Endothelial cell of umbilical vein (primary cell): ENCODE measurements around the gene SFSWAP. TPM values are rescaled to one million over a fixed set of nuclear protein-coding genes. Genes with fewer than 3 reads are reported as not detected.

ENCODE experiments used
- BruUV-seq: library from RNA; stranded (reverse); fragments of 400-500 nt; replicated peaks from 2 replicates; lab custom pipeline; 2021; lab: Mats Ljungman, UMichigan
- CTCF ChIA-PET: fragments of 300-600, 350-600 bp; sonication (Branson Sonifier 250); formaldehyde crosslinking; loops from one replicate; lab custom pipeline; 2021; ENCODE audit warnings: antibody characterized with exemption, inconsistent platforms; lab: Charles Lee
- POLR2A ChIA-PET: fragments of 300-600, 350-600 bp; sonication (Branson Sonifier 250); formaldehyde crosslinking; loops from one replicate; lab custom pipeline; 2021; ENCODE audit warnings: antibody characterized with exemption, inconsistent platforms; lab: Charles Lee
- DNase-seq: peaks from one replicate; pipeline ENCODE4 v3.0.0-alpha.2; 2011; ENCODE audit warnings: low read depth, low spot score
- FAIRE-seq: peaks from 2 replicates; lab custom pipeline; 2011; peaks lifted over from hg19 to GRCh38; lab: Jason Lieb, UNC
- H2AFZ ChIP-seq: 2 replicates; pipeline ENCODE4 v1.6.0; 2012; ENCODE audit warnings: low read depth, low read length, control low read depth, inconsistent platforms
- H3K27ac ChIP-seq: 2 replicates; pipeline ENCODE4 v1.5.1; 2011; ENCODE audit warnings: low read depth, mild to moderate bottlenecking, control low read depth, low read length, moderate library complexity; ENCODE audit not compliant: insufficient read depth
- H3K27me3 ChIP-seq, 2 experiments: 2 replicates each; pipeline versions ENCODE4 v1.6.0 to v1.6.1; 2011; ENCODE audit warnings: low read length in 2 of 2, mixed read lengths in 1 of 2; ENCODE audit not compliant: control insufficient read depth in 2 of 2, insufficient read depth in 2 of 2
- H3K36me3 ChIP-seq, 2 experiments: 2 replicates in 1 of 2; 3 replicates in 1 of 2; pipeline ENCODE4 v1.5.1; 2011; ENCODE audit warnings: low read length in 2 of 2, mild to moderate bottlenecking in 1 of 2, moderate library complexity in 1 of 2; ENCODE audit not compliant: control insufficient read depth in 2 of 2, insufficient read depth in 2 of 2; ENCODE audit errors: extremely low read depth in 1 of 2
- H3K4me1 ChIP-seq: 3 replicates; pipeline ENCODE4 v1.5.1; 2011; ENCODE audit warnings: mild to moderate bottlenecking, low read length; ENCODE audit not compliant: control insufficient read depth, insufficient read depth; ENCODE audit errors: extremely low read depth
- H3K4me2 ChIP-seq: 2 replicates; pipeline ENCODE4 v1.6.1; 2011; ENCODE audit warnings: low read length, control low read depth, mixed read lengths; ENCODE audit not compliant: insufficient read depth
- H3K4me3 ChIP-seq, 3 experiments: fragments of 200-600 bp in 1 of 3; sonication (generic), shearing (Covaris generic) in 1 of 3; replicated peaks in 1 of 3; 2 replicates each; pipeline ENCODE4 v1.5.1; 2011 to 2016; ENCODE audit warnings: control low read depth in 3 of 3, low read length in 3 of 3, mild to moderate bottlenecking in 2 of 3, inconsistent platforms in 1 of 3, low read depth in 1 of 3, moderate library complexity in 1 of 3; ENCODE audit not compliant: insufficient read depth in 1 of 3
- H3K79me2 ChIP-seq: 2 replicates; pipeline ENCODE4 v1.6.0; 2012; ENCODE audit warnings: low read length, inconsistent platforms; ENCODE audit not compliant: control insufficient read depth, insufficient read depth
- H3K9ac ChIP-seq: replicated peaks from 2 replicates; pipeline ENCODE3; 2011; ENCODE audit warnings: low read length, control low read depth; ENCODE audit not compliant: insufficient read depth; ENCODE audit errors: extremely low read depth
- H3K9me1 ChIP-seq: replicated peaks from 3 replicates; pipeline ENCODE4 v1.6.0; 2011; ENCODE audit warnings: mild to moderate bottlenecking, low read length; ENCODE audit not compliant: control insufficient read depth, insufficient read depth; ENCODE audit errors: extremely low read depth
- H3K9me3 ChIP-seq: replicated peaks from 2 replicates; pipeline ENCODE4 v1.5.1; 2012; ENCODE audit warnings: low read length, inconsistent platforms; ENCODE audit not compliant: control insufficient read depth, insufficient read depth
- H4K20me1 ChIP-seq: replicated peaks from 2 replicates; pipeline ENCODE3; 2011; ENCODE audit warnings: mild to moderate bottlenecking, low read length; ENCODE audit not compliant: control insufficient read depth, insufficient read depth; ENCODE audit errors: extremely low read depth
- CTCF ChIP-seq, 2 donors: IDR thresholded peaks; 1 replicate in 1 of 2; 2 replicates in 1 of 2; pipeline ENCODE4 v1.5.1; 2011; ENCODE audit warnings: low read length in 2 of 2, mild to moderate bottlenecking in 2 of 2, moderate library complexity in 2 of 2, control low read depth in 1 of 2, inconsistent platforms in 1 of 2, low read depth in 1 of 2; ENCODE audit not compliant: insufficient read depth in 1 of 2; ENCODE audit errors: extremely low read depth in 1 of 2
- EZH2 ChIP-seq: IDR thresholded peaks from 2 replicates; pipeline ENCODE4 v1.6.1; 2012; ENCODE audit warnings: borderline replicate concordance, low read depth, mild to moderate bottlenecking, moderate library complexity, low read length, inconsistent platforms; ENCODE audit not compliant: severe bottlenecking
- FOS ChIP-seq: IDR thresholded peaks from 2 replicates; pipeline ENCODE4 v1.6.1; 2011; ENCODE audit warnings: mild to moderate bottlenecking, low read length, moderate library complexity, borderline replicate concordance; ENCODE audit not compliant: insufficient read depth
- GATA2 ChIP-seq: IDR thresholded peaks from 2 replicates; pipeline ENCODE4 v1.7.0; 2011; ENCODE audit warnings: low read depth, mild to moderate bottlenecking, moderate library complexity, mixed read lengths, low read length; ENCODE audit not compliant: insufficient read length, insufficient read depth
- JUN ChIP-seq: IDR thresholded peaks from 2 replicates; pipeline ENCODE4 v1.6.1; 2011; ENCODE audit warnings: borderline replicate concordance, low read depth; ENCODE audit not compliant: insufficient read length, insufficient read depth
- MYC ChIP-seq: IDR thresholded peaks from one replicate; pipeline ENCODE4 v1.6.1; 2011; ENCODE audit warnings: mild to moderate bottlenecking, low read depth, low read length
- POLR2A ChIP-seq: IDR thresholded peaks from 2 replicates; pipeline ENCODE4 v1.6.1; 2012; ENCODE audit warnings: low read depth, mild to moderate bottlenecking, control low read depth, low read length
- POLR2AphosphoS5 ChIP-seq: IDR thresholded peaks from 2 replicates; pipeline ENCODE4 v1.6.1; 2012; ENCODE audit warnings: low read depth, mild to moderate bottlenecking, control low read depth, low read length, moderate library complexity; ENCODE audit not compliant: insufficient read depth
- dilution Hi-C: fragments of 300-500 bp; cut with MboI; formaldehyde crosslinking; loops from one replicate; pipeline ENCODE4 v1.15.0; 2019; ENCODE audit warnings: low sequenced_read_pairs; ENCODE audit not compliant: extremely low pct_ligation_motif_present
- intact Hi-C: fragments of 100-400 bp; cut with micrococcal nuclease; formaldehyde crosslinking; loops from one replicate; pipeline ENCODE4 v1.10.0; 2022
- polyA plus RNA-seq, 4 experiments: library from polyadenylated mRNA; depleted of rRNA in 3 of 4; stranded (reverse) in 3 of 4; unstranded in 1 of 4; fragments of >200 nt; gene quantifications; 2 replicates each; pipeline versions ENCODE4 v1.2.1 to v1.2.3, GENCODE V29; 2011 to 2012; ENCODE audit warnings: missing spikeins in 1 of 4
- total RNA-seq: library from RNA; stranded (reverse); gene quantifications from 2 replicates; pipeline ENCODE4 v1.2.3, GENCODE V29; 2021
- TF ChIP-seq, protein P1 (sequence below): IDR thresholded peaks from 2 replicates; pipeline ENCODE4 v1.6.1; 2011; ENCODE audit not compliant: insufficient read depth, insufficient read length

Gene SFSWAP
- total and polyA plus RNA-seq, 2 donors (not counting 3 experiments of a cell fraction or from before 2014, with no cell fraction given): 38.1 to 53.3 TPM

DNA sequence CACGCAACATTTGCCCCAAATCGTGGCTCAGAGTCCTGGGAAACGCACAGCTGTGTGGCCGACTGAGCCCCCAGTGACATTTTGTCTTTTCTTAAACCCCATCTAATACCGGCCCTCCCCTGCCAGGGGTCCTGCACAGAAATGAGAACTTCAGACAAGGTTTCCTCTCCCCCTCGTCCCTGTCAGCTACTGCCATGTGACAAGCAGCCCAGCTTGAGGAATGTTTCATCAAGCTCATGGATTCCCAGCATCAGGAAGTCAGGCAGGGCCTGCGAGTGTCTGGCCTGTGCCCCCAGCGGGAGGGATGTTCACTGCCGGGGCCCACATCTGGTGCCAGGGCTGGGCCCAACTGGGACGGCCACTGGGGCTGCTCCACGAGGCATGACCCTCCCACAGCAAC lies 133.2 kb downstream of the SFSWAP start:
- POLR2A ChIA-PET: no interaction called here
- Histone ChIP-seq H3K36me3 (no peaks in the 10 kb centered on the region), H3K79me2 (no peaks in the 10 kb centered on the region), H4K20me1 (no peaks in the 10 kb centered on the region), H3K9me1 (no peaks in the 10 kb centered on the region), H3K4me1 (no peaks in the 10 kb centered on the region), H3K27me3 (no peaks in the 10 kb centered on the region), H3K4me2 (no peak overlapping the region), H2AFZ (no peak overlapping the region), H3K9me3 (no peaks in the 10 kb centered on the region), H3K27ac (no peak overlapping the region), H3K4me3 (no peak overlapping the region), H3K9ac (no peak overlapping the region)
- no peak for DNase-seq
- no peak for FAIRE-seq
- intact Hi-C loops (no loop called here), dilution Hi-C loops (no loop called here)
- TF ChIP-seq, protein P1, sequence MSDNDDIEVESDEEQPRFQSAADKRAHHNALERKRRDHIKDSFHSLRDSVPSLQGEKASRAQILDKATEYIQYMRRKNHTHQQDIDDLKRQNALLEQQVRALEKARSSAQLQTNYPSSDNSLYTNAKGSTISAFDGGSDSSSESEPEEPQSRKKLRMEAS: no peak
- no peak for TF ChIP-seq JUN
- TF ChIP-seq CTCF (IDR thresholded peaks at IDR 0.05; ENCODE audit: extremely low read depth in 1 of 2, insufficient read depth in 1 of 2, low read depth in 1 of 2, low read length in 2 of 2): no peak
- TF ChIP-seq FOS: no peak
- no peak for TF ChIP-seq GATA2
- TF ChIP-seq MYC: no peak
- no peak for TF ChIP-seq POLR2A
- TF ChIP-seq POLR2AphosphoS5: no peak
- no peak for TF ChIP-seq EZH2
- BruUV-seq: no TSS peak
- CTCF ChIA-PET: no interaction called here
